GM19240 (cell line): ENCODE measurements around the gene TNP2.

Experiments used
- DNase-seq: peaks from one replicate; pipeline ENCODE4 v3.0.0; 2011; ENCODE audit warnings: low spot score; ENCODE audit not compliant: insufficient read length

TNP2 gene

GRCh38 chr16:11268921-11269375 lies at the start of gene TNP2:
TNP2 (minus strand) TSS chr16:11269325; CDS start chr16:11269262, 63 bp downstream.
- no peak for DNase-seq

DNA sequence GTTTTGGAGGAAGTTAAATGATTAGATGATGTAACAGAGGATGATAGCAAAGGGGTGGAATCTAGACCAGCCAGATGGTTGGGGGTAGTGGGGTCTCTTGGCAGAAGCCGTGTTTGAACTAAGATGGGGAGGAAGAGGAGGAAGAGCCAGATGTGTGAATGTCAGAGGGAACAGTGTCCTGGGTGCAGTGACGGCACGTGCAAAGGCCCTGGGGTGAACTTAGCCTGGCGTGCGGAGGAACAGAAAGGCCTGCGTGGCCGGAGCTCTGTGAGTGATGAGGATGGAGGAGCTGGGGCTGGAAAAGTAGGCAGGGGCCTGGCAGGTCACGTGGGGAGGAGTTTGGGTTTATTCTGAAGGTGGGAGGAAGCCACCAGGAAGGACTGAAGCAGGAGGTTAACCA lies 49.7 kb upstream of the TNP2 start:
- no peak for DNase-seq

- no peak for DNase-seq
Observed at GRCh38 chr16:11316331-11317015, 47.3 kb upstream of the TNP2 start.

DNA sequence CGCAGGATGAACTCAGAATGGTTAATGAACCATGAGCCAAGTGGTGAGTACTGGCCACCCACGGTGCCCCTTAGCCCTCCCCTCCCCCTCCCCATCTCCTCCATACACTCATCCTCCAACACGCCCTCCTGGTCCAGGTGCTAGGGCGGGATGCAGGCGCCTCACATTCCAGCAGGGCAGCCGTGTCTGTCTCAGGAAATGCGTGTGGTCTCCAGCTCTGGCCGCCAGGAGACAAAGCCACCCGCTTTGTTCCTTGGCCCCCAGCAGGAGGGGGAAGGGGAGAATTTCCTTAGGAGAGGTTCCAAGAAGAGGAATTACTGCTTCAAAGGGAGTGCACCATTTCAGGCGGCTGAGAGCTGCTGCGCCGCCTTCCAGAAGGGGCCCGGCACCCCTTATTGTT lies 46.4 kb upstream of the TNP2 start:
- DNase-seq = no peak

DNA sequence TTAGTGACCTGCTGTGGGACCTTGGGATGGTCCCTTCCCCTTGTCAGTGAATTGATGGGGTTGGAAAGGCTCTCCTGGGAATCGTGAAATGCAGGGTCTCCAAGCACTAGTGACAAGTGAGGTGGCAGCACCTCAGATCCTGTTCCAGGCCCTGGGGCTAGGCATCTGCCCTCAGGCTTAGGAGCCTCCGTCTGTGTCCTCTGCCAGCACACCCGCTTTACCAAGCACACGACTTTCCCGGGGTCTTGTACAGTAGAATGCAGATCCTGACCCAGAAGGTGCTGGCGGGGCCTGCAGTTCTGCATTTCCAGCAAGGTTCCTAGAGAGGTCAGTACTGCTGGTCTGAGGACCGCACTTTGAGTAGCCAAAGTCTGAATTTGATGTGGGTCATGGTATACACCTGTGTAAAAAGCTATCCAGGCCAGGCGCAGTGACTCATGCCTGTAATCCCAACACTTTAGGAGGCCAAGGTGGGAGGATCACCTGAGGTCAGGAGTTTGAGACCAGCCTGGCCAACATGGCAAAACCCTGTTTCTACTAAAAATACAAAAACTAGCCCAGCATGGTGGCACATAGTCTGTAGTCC lies 45.3 kb upstream of the TNP2 start:
- no peak for DNase-seq

DNA sequence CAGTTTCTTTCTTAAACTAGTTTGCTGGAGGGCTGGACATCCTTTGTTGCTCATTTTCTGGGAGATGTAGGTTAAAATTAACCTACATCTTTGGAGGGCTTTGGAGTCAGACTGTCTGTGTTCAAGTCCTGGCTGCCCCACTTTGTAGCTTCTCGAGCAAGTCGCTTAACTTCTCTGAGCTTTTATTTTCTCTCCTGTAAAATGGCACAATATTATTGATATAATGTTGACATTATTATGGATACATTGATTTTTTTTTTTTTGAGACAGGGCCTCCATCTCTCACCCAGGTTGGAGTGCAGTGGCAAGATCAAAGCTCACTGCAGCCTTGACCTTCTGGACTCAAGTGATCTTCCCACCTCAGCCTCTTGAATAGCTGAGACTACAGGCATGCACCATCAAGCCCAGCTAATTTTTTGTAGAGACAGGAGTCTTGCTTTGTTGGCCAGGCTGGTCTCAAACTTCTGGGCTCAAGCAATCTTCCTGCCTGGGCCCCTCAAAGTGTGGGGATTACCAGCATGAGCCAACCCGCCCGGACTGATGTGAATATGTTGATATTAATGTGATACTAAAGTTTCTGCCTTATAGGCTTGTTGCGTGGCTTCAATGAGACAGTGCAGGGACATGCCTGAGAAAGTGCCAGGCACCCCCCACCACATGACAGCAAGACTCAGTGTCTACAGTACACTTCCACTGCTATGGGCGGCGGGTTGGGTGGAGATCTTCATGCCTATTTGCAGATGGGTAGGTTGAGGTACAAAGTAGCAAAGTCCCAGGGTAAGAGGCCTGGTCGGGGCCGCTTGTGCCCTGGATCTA lies 44.6 kb upstream of the TNP2 start:
- DNase-seq = no peak

- DNase-seq = no peak
Observed at GRCh38 chr16:11312718-11313492, 43.8 kb upstream of the TNP2 start.

DNA sequence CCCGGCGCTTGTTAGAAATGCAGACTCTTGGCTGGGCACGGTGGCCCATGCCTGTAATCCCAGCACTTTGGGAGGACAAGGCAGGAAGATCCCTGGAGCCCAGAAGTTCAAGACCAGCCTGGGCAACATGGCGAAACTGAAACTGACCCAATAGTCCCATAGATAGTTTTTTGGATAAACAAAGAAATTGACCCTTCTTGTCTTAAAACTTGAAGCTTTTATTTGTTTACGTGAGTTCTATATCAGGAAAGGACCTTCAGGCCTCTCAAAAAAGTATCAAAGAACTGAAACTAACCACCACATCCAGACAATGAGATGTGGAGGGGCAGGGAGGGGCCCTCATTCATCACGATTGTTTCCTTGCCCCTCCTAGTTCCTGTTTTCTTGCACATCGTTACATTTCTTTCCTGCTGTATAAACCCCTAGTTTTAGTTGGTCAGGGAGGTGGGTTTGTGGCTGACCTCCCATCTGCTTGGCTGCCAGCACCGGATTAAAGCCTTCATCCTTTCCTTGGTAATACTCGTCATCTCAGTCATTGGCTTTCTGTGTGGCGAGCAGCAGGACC lies 42.0 kb upstream of the TNP2 start:
- DNase-seq = no peak

DNA sequence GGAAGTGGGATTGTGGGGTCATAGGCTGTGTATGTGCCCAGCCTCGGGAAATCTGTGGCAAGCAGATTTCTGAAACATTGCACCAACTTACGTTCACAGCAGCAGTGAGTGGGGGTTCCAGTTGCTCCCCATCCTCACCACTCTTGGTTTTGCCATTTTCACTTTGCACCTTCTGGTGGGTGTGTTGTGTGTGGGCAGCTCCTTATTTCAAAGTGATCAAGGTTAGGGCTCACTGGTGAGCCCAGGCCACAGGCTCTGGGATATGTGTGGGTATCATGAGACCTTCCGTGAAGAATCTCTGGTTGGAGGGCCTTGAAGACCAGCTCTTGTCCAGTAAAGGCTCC lies 41.5 kb upstream of the TNP2 start:
- no peak for DNase-seq

DNA sequence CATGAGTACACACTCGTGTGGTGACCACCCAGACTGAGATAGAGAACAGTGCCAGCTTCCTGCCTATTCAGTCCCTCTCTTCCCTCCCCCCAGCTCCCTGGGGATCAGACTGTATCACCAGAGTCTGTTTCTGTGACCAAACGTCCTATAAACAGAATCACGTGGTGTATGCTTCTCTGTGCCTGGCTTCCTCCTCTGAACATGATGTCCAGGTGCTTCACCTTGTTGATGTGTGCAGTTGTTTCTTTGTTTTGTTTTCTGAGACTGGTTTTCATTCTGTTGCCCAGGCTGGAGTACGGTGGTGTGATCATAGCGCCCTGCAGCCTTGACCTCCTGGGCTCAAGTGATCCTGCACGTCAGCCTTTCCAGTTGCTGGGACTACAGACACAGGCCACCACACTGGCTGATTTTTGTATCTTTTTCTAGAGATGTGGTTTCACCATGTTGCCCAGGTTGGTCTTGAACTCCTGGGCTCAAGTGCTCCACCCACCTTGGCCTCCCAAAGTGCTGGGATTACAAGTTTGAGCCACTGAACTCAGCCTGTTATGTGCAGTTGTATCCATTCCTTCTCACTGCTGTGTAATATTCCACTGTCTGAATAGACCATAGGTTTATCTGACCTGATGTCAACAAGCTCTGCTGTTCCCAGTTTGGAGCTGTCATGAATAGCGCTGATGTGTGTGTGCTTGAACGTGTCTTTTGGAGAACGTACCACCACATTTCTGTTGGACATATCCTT lies 40.9 kb upstream of the TNP2 start:
- DNase-seq = no peak

DNA sequence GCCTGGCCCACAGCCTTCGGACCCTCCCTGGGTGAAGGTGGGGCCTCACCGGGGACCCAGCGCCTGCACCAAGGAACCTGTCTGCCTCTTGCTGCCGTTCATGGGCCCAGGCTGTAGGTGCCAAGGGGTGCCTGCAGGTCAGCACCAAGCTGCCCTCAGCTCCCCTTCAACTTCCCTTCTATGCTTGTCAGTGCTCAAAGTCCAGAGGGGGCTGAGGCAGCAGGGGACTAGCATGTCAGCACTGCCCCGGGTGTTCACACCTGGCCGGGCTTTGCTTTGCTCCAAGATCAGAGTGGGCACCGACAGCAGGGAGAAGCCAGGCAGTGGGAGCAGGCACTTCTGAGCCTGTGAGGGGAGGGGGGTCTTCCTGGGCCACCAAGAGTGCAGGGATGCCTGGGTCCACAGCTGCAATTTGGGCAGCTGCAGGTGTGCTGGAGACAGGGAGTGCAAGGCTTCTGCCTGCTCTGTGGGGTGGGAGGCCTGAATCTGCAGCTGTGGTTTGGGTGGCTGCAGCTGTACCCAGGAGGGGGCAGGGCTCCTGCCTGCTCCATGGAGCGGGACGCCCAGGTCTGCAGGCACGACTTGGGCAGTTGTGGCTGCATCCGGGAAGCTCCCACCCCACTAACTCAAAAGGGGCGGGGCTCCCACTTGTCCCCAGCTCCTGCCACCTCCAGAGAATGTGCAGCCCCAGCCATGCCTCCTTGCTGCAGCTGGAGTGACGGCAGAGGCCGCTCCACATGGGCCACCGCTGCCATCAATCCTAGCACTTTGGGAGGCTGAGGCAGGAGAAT lies 39.6 kb upstream of the TNP2 start:
- no peak for DNase-seq

- no peak for DNase-seq
Observed at GRCh38 chr16:11307639-11308492, 38.7 kb upstream of the TNP2 start.

DNA sequence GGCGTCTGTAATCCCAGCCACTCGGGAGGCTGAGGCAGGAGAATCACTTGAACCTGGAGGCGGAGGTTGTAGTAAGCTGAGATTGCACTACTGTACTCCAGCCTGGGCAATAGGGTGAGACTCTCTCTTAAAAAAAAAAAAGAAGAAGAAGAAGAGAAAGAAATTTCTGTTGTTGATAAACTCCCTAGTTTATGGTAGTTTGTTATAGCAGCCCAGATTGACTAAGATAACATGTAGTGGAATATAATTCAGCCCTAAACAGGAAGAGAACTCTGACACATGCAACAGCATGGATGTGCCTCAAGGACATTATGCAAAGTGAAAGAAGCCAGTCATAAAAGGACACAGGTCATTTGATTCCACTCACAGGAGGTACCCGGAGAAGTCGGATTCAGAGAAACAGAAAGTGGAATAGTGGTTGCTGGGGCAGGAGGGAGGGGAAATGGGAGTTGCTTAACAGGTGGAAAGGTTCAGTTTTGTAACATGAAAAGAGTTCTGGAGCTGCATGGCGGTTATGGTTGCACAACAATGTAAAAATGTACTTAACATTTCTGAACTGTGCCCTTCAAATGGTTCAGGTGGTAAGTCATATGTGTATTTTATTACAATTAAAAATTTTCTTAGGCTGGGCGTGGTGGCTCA lies 38.0 kb upstream of the TNP2 start:
- no peak for DNase-seq

GRCh38 chr16:11306381-11306780 lies 37.3 kb upstream of the TNP2 start:
- no peak for DNase-seq

- no peak for DNase-seq
Observed at GRCh38 chr16:11303405-11304138, 34.4 kb upstream of the TNP2 start.

DNA sequence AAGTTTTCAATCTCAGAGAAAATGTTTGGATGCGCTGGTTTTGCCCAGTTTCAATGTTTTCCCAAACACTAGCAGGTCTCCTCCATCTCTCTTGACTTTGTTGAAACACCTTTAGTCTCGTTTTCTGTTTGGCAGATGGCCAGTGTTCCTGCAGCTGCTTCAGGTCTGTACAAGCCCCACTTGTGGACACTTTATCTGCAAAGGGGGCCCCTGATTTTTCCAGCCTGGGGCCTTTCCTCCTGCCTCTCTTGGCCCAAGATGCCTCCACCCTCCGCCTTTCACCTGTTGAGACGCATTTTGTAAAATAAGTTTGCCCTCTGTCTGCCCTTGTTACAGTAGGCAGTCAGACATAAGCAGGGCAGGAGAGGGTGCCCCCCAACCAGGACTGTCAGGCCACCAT lies 33.9 kb upstream of the TNP2 start:
- no peak for DNase-seq

- DNase-seq = no peak
Observed at GRCh38 chr16:11301645-11302501, 32.7 kb upstream of the TNP2 start.
